ENCODE results near the gene ZNF280D.
"Not testable (repeated sequence)": the region's sequence is repeated elsewhere in the genome, so short reads cannot be mapped to it uniquely, and the experiment has no call there.

The ZNF280D gene, protein sequence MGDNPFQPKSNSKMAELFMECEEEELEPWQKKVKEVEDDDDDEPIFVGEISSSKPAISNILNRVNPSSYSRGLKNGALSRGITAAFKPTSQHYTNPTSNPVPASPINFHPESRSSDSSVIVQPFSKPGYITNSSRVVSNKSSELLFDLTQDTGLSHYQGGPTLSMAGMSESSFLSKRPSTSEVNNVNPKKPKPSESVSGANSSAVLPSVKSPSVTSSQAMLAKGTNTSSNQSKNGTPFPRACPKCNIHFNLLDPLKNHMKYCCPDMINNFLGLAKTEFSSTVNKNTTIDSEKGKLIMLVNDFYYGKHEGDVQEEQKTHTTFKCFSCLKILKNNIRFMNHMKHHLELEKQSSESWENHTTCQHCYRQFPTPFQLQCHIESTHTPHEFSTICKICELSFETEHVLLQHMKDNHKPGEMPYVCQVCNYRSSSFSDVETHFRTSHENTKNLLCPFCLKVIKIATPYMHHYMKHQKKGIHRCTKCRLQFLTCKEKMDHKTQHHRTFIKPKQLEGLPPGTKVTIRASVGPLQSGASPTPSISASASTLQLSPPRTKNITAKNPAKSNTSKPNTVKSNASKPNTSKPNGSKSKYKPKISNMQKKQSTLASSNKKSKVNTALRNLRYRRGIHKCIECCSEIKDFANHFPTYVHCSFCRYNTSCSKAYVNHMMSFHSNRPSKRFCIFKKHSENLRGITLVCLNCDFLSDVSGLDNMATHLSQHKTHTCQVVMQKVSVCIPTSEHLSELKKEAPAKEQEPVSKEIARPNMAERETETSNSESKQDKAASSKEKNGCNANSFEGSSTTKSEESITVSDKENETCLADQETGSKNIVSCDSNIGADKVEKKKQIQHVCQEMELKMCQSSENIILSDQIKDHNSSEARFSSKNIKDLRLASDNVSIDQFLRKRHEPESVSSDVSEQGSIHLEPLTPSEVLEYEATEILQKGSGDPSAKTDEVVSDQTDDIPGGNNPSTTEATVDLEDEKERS

GRCh38 chr15:56733136-56734012 lies at the start of gene ZNF280D:
Gene ZNF280D (minus strand): TSS chr15:56733509. CDS start chr15:56707109, 26,400 bp downstream.
- peak; percentile 59 for DNase-seq

DNA sequence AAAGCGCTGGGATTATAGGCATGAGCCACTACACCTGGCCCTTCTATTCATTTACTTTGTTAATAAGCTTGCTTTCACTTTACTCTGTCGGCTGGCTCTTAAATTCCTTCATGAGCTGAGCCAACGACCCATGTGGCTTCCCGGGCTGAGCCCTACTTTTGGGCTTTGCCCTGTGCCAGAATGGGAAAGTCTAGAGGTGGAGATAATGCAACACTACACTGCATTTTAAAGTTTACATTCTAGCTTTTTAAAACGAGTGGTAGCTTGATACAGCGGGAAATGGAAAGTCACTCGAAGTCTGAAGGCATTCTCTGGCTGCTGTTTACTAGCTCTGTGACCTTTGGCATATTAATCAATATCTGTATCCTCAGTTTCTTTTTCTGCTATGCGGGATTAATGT lies 49.0 kb upstream of the ZNF280D start:
- no peak for DNase-seq

DNA sequence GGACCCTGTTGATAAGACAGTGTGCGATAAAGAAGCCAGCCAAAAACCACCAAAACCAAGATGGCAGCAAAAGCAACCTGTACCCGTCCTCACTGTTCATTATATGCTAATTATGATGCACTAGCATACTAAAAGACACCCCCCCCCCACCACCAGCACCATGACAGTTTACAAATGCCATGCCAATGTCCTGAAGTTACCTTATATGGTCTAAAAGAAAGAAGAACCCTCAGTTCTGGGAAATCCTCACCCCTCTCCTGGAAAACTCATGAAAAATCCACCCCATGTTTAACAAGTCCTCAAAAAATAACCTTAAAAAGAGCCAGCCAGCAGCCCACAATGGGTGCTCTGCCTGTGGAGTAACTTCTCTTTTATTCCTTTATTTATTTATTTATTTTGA lies 48.4 kb upstream of the ZNF280D start:
- DNase-seq: no peak

DNA sequence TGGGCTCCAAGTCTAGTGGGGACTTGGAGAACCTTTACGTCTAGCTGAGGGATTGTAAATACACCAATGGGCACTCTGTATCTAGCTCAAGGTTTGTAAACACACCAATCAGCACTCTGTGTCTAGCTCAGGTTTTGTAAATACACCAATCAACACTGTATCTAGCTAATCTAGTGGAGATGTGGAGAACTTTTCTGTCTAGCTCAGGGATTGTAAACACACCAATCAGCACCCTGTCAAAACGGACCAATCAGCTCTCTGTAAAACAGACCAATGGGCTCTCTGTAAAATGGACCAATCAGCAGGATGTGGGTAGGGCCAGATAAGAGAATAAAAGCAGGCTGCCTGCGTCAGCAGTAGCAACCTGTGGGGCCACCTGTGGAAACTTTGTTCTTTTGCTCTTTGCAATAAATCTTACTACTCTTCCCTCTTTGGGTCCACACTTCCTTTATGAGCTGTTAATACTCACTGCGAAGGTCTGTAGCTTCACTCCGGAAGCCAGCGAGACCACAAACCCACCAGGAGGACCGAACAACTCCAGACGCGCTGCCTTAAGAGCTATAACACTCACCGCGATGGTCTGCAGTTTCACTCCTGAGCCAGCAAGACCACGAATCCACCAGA lies 46.9 kb upstream of the ZNF280D start:
- peak; percentile 75 for DNase-seq

- DNase-seq: not testable (repeated sequence)
Measured at GRCh38 chr15:56779449-56779848, 46.1 kb upstream of the ZNF280D start.

GRCh38 chr15:56778761-56779160 lies 45.5 kb upstream of the ZNF280D start:
- DNase-seq: no peak

GRCh38 chr15:56776839-56777238 lies 43.5 kb upstream of the ZNF280D start:
- no peak for DNase-seq

DNA sequence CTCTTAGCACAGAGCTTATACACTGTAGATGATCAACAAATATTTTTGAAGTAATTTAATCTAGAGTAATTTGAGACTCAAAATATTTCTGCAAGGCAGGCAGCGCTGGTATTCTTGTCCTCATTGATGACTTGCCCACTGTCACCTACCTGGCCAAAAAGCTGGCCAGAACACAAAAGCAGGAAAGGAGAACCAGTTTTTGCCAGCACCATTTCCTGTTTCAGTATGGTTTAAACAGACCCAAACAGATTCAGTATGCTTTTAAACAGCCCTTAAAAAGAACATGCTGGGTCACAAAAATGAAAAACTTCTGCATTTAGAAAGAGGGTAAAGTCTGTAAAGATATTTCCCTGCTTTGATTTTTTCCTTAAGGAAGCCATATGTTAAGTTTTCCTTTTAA lies 42.3 kb upstream of the ZNF280D start:
- no peak for DNase-seq

DNA sequence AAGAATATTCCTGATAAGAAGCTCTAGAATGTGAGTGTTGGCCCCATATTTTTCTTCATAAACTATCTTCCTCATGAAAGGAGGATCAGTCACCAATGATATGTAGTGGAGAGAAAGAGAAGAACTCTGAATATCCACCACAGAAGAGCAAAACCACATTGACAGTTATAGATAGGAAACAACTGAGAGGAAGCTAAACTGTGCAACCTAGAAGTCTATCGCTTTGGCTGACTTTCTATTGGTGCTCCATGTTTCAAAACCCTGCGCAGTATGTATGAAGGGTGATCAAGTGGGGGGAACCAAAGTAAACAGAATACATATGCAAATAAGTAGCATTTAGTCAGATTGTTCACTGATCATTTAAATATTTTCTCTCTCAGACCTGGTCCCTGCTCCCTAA lies 41.0 kb upstream of the ZNF280D start:
- DNase-seq: peak; percentile 41

GRCh38 chr15:56772868-56773639 lies 39.7 kb upstream of the ZNF280D start:
- DNase-seq: no peak

DNA sequence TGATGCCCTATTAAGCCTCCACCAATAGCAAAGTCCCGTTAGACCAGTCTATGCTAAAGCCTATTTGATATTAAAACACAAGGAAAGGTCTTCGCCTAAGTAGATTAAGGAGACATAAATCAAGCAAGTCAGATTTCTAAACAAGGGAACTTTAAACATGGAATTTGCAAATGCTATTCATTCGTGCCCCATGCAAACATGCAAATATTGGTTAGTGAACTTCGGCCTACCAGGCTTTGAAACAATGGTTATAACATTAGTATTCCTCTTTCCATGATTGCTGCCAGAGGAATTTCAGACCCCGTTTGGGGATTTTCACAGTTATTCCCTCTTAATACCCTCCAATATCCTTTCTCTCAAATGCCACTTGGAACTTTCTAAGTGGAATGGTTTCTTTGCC lies 36.9 kb upstream of the ZNF280D start:
- no peak for DNase-seq

DNA sequence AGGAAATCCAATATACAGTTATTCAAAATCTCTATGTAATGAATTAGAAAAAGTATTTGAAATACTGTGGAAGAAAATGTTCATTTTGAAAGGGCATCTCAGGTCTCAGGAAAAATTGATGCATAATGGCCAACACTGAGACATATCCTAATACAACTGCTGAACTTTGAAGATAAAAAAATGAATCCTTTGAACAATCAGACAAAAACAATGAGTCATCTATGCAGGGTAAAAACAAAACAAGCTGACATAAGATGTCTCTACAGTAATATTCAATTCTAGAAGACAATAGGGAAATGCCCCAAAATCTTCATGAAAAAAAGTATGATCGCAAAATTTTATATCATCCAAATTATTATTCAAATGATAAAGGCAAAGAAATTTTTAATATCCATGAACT lies 34.0 kb upstream of the ZNF280D start:
- DNase-seq: no peak

- DNase-seq: no peak
Measured at GRCh38 chr15:56765251-56765650, 31.9 kb upstream of the ZNF280D start.

DNA sequence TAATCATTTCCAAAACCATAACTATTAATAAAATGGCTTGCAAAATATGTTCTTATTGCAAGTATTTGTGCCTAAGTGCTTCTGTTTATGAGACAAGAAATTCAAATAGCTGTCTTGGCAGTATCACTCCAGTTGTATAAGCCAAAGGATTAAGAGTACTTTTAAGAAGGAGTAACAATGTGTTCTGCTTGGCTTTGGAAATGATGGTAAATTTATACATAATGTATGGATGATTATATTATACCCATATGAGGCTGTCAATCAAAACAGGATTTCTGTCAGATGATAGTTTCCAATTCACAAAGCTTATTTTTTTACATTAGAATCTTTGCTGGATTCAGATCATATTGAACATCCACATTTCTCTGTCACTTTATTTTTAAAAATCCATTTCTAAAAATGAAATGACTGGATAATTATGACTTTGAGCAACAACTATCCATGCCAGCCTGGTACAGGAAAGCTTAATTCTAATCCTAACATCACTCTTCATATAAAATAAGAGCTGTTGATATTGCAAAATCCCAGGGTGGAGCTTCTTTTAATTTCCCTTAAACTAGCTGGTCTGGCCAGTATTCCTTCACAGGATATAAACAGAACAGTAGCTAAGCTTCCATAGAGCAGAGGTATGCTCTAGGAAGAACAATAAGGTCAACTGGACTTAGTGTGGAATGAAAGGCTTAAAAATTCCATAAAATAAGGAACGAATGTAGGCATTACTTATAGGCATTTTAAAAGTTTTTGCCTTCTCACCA lies 30.0 kb upstream of the ZNF280D start:
- no peak for DNase-seq

DNA sequence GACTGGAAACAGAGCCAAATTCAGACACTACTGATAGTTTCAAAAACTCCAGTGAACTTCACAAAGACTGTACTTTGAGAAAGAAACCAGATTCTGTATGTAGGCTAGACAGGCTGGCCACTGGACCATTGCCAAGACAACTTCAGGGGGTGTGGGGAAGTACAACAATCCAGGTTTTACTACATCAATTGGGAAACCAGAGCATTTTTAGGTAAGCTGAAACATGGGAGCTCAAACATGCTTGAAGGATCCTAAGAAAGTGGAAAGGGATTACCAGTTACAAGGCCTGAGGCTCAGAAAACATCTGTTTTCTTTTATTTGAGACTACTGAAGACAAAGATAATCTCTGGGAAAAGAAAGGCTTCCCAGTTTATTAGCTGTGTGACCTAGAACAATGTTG lies 26.9 kb upstream of the ZNF280D start:
- DNase-seq: no peak

DNA sequence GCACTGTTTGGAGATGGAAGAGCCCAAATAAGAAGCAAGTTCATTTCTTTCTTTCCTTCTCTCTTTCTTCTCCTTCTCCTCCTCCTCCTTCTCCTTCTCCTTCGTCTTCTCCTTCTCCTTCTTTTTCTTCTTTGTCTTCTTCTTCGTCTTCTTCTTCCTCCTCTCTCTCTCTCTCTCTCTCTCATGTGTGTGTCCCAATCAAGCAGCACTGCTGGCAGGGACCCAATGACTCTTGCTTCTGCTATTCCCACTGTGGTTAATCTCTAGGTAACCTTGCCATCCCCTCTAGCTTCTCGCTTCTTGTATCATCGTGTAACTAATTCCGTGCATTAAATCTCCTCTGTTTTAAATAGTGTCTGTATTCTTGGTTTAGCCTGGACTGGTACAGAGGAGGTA lies 26.1 kb upstream of the ZNF280D start:
- DNase-seq: no peak

DNA sequence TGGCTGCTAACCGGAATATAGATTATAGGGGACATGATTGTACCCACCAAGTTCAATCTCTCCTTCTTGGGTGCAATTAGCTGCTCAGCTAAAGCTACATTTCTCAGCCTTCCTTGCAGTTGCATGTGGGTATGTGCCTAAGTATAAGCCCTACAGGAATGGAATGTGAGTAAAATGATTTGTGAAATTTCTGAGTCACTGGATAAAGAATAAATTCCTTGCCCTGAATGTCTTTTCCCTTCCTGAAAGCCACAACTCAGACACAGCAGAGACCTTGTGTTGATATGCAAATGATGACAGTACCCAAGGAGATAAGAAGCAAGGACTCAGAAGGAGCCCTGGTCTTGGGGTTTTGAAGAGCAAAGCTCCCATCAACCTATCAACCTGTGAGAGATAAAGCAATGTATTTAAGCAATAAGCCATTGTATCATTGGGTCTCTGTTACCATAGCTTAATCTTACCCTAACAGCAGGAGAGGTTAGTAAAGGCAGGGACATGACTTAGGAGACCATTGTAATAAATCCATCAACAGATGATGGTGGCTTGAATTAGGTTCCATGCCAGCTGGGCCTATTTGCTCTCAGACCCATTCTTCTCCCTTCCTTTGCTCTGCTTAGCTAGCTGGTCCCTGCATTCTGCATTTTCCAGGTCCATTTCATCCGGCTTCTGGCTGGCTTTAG lies 25.6 kb upstream of the ZNF280D start:
- no peak for DNase-seq

DNA sequence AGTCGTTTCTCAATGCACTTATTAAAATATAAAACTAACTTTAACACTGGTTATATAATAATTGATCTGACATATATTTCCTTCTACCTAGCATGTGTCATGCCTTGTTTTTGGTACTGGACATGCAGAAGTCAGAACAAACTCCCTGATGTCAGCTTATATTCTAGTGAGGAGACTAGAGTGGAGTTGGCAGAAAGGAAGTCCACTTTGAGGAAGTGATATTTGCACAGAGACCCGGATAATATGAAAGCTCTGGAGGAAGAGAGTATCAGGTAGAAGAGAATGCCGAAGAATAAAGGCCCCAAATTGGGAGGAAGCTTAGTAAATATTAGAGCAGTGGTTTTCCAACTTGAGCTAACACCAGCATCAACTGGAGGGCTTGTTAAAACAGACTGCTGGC lies 24.6 kb upstream of the ZNF280D start:
- DNase-seq: no peak

DNA sequence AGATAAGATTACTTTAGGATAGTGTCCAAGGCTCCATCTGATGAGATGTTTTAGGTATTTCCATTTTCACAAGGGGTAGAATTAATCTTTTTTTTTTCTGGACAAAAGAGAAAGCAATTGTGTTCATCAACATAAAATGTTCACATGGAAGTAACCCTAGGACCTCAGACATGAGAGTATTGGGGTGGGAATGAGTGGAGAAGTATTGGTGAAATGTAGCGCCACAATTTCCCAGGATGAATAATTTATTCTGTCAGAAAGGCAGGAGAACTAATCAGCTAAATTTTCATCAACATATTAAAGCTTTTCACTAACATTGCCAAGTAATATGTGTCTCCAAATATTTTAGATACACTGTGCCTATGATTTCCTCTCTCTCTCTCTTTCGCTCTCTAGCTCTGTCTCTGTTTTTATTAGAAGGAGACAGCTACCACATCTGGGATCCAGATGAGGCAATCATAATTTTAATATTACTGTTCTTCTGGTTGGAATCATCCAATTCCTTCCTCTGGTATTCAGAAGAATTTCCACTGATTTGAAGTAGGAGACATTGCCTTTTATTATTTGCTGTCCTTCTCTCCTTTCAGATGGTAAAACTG lies 21.6 kb upstream of the ZNF280D start:
- no peak for DNase-seq

DNA sequence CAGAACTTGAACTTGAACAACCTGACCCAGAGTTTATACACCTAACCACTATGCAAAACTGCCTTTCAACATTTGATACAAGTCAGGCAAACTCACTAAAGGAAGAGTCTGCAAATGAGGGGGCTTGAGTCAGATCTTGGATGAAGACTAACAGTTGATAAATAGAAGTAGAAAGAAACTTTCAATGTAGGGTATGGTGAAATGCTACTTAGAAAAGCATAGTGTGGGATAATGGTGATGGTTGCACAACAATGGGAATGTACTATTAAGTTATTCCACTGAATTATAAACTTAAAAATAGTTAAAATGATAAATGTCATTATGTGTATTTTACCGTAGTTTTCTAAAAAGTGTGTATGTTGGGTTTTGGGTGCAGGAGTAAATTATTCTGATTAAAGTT lies 19.7 kb upstream of the ZNF280D start:
- DNase-seq: no peak

Data from KG1 (cell line).